Endodermal cell (in vitro differentiated cells): ENCODE data around the gene MAB21L4. TPM values are rescaled to one million over a fixed set of nuclear protein-coding genes. Genes with fewer than 3 reads are reported as not detected.

ENCODE experiments used
- DNase-seq: peaks from one replicate; pipeline ENCODE4 v3.0.0-alpha.2; 2017
- H3K27ac ChIP-seq: 2 replicates; pipeline ENCODE4 v1.5.1; 2013; ENCODE audit warnings: mild to moderate bottlenecking, low read depth, low read length, moderate library complexity
- H3K27me3 ChIP-seq: 2 replicates; pipeline ENCODE4 v1.6.1; 2013; ENCODE audit warnings: mild to moderate bottlenecking, low read length, moderate library complexity; ENCODE audit not compliant: insufficient read depth, control insufficient read depth, poor library complexity, severe bottlenecking
- H3K36me3 ChIP-seq: 2 replicates; pipeline ENCODE4 v1.7.0; 2013; ENCODE audit warnings: mild to moderate bottlenecking, low read length, moderate library complexity; ENCODE audit not compliant: control insufficient read depth, insufficient read depth
- H3K4me1 ChIP-seq: one replicate; pipeline ENCODE4 v1.7.0; 2013; ENCODE audit warnings: low read length; ENCODE audit not compliant: control insufficient read depth, insufficient read depth
- H3K4me3 ChIP-seq: 2 replicates; pipeline ENCODE4 v1.5.1; 2013; ENCODE audit warnings: mild to moderate bottlenecking, low read length, moderate library complexity
- H3K9ac ChIP-seq: 2 replicates; pipeline ENCODE4 v1.6.1; 2013; ENCODE audit warnings: mild to moderate bottlenecking, low read length, moderate library complexity; ENCODE audit not compliant: poor library complexity, severe bottlenecking; ENCODE audit errors: extremely low read depth
- H3K9me3 ChIP-seq: 2 replicates; pipeline ENCODE4 v1.6.1; 2013; ENCODE audit warnings: mild to moderate bottlenecking, low read length, moderate library complexity; ENCODE audit not compliant: control insufficient read depth
- H3K27ac Mint-ChIP-seq: 2 replicates; pipeline ENCODE4 v1.8.0; 2020; ENCODE audit warnings: mixed read lengths
- H3K27me3 Mint-ChIP-seq: 2 replicates; pipeline ENCODE4 v1.8.0; 2021; ENCODE audit warnings: mild to moderate bottlenecking, mixed read lengths; ENCODE audit not compliant: insufficient read depth
- H3K36me3 Mint-ChIP-seq: 2 replicates; pipeline ENCODE4 v1.8.0; 2020; ENCODE audit warnings: low read depth, mixed read lengths
- H3K4me1 Mint-ChIP-seq: 2 replicates; pipeline ENCODE4 v1.8.0; 2020; ENCODE audit warnings: mixed read lengths
- H3K4me3 Mint-ChIP-seq: 2 replicates; pipeline ENCODE4 v1.8.0; 2020; ENCODE audit warnings: mild to moderate bottlenecking, moderate library complexity, mixed read lengths
- H3K9me3 Mint-ChIP-seq: 2 replicates; pipeline ENCODE4 v1.8.0; 2020; ENCODE audit warnings: mild to moderate bottlenecking, mixed read lengths
- CTCF ChIP-seq: fragments of 200-600 bp; sonication (generic); conservative IDR thresholded peaks from 2 replicates; pipeline ENCODE4 v1.5.0; 2021; ENCODE audit warnings: antibody characterized with exemption, mild to moderate bottlenecking
- WGBS, 2 experiments: methylation state at CpG; one replicate each; pipeline versions ENCODE4 v1.1.5 to v1.1.7; 2013; ENCODE audit warnings: missing lambda C conversion rate in 2 of 2, mixed read lengths in 1 of 2; ENCODE audit not compliant: insufficient coverage in 1 of 2, insufficient read length in 1 of 2; 5-methylcytosine and 5-hydroxymethylcytosine counted together
- total RNA-seq, 2 donors: library from RNA; stranded (reverse); fragmentation: NEBNext Ultra II Directional in 1 of 2; extraction: Animal tissue kit (Norgen Biotek cat#: 25700) in 1 of 2; gene quantifications; 2 replicates in 1 of 2; 3 replicates in 1 of 2; pipeline ENCODE4 v1.2.1, GENCODE V29; 2021

The MAB21L4 gene
- total RNA-seq, 2 donors from 2014 or later: 0.31 TPM; not detected in 1

DNA sequence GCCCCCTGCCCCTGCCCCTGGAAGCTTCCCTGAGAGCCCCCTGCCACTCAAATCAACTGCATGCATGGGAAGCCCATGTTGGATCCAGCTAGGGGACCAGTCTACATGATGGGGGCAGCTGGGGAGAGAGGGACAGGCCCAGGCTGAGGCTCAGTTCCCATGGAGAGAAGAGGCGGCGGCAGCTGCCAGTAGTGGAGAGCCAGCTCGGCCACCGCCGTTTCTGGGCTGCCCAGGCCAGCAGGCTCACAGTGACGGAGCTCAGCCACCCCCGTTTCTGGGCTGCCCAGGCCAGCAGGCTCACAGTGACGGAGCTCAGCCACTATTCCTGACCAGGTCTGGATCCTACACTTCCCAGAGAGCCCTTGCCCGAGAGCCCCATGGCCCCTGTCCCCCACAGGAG lies 3.6 kb downstream of the MAB21L4 start:
- Mint-ChIP-seq H3K36me3 (no peaks in the 10 kb centered on the region), H3K9me3 (no peaks in the 10 kb centered on the region), H3K4me3 (no peak overlapping the region), H3K27me3 (no peaks in the 10 kb centered on the region), H3K27ac (no peak overlapping the region), H3K4me1 (peaks cover 2% of the 10 kb centered on the region)
- TF ChIP-seq CTCF: no peak
- Histone ChIP-seq H3K27me3 (no peaks in the 10 kb centered on the region), H3K27ac (no peak overlapping the region), H3K4me3 (no peak overlapping the region), H3K9ac (no peak overlapping the region), H3K4me1 (no peaks in the 10 kb centered on the region), H3K9me3 (no peaks in the 10 kb centered on the region), H3K36me3 (no peaks in the 10 kb centered on the region)
- DNase-seq: no peak
- 94 to 95% methylated on average over 9 of the region's 9 CpGs for WGBS, 2 experiments

GRCh38 chr2:240891492-240892340 lies 4.2 kb downstream of the MAB21L4 start:
- Histone ChIP-seq H3K9me3 (no peaks in the 10 kb centered on the region), H3K4me1 (no peaks in the 10 kb centered on the region), H3K27me3 (no peaks in the 10 kb centered on the region), H3K9ac (no peak overlapping the region), H3K27ac (no peak overlapping the region), H3K4me3 (no peak overlapping the region), H3K36me3 (no peaks in the 10 kb centered on the region)
- Mint-ChIP-seq H3K27me3 (no peaks in the 10 kb centered on the region), H3K4me1 (peaks cover 2% of the 10 kb centered on the region), H3K4me3 (no peak overlapping the region), H3K36me3 (no peaks in the 10 kb centered on the region), H3K9me3 (no peaks in the 10 kb centered on the region), H3K27ac (no peak overlapping the region)
- WGBS, 2 experiments: 92 to 93% methylated on average over 9 to 20 of the region's 20 CpGs
- no peak for TF ChIP-seq CTCF
- DNase-seq: no peak

- no peak overlapping the region for H3K4me3 Mint-ChIP-seq
Measured at GRCh38 chr2:240890691-240891090, 5.3 kb downstream of the MAB21L4 start.

More at GRCh38 chr2:240890691-240891090, 5.3 kb downstream of the MAB21L4 start:
- no peaks in the 10 kb centered on the region for H3K27me3 ChIP-seq
- H3K4me3 ChIP-seq: no peak overlapping the region
- no peaks in the 10 kb centered on the region for H3K9me3 ChIP-seq
- Mint-ChIP-seq H3K36me3 (no peaks in the 10 kb centered on the region), H3K27ac (no peak overlapping the region), H3K9me3 (no peaks in the 10 kb centered on the region), H3K27me3 (no peaks in the 10 kb centered on the region), H3K4me1 (peaks cover 2% of the 10 kb centered on the region)
- WGBS, 2 experiments: 88 to 91% methylated on average over 6 to 14 of the region's 14 CpGs
- no peak for TF ChIP-seq CTCF
- DNase-seq: no peak
- H3K27ac ChIP-seq: no peak overlapping the region
- H3K9ac ChIP-seq: no peak overlapping the region
- no peaks in the 10 kb centered on the region for H3K4me1 ChIP-seq
- no peaks in the 10 kb centered on the region for H3K36me3 ChIP-seq
